Medulla oblongata (tissue), 1 donor: Measurements from ENCODE around the gene ARPC4.

Experiments used
- DNase-seq: peaks from one replicate; pipeline ENCODE4 v3.0.0-alpha.2; 2015; ENCODE audit errors: extremely low spot score

ARPC4 gene

DNA sequence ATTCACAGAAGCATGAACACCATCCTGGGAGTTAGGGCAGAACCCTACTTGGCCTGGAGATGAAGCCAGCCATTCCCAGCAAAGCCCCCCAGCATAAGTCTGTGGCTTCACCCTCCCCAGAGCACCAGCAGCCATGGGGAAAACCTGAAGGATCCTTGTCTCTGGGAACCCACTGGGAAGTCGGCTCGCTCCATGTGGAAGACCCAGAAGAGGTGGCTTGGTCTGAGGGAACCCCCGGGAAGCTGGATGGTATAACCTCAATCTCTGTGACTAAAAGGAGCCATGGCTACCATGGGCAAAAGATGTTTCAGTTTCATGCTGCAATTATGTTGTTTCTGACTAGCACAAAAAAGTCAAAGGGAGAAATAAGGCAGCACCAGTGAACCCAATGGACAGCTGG lies 62.7 kb downstream of the ARPC4 start:
- DNase-seq, result no peak
